Fibroblast of villous mesenchyme (primary cell): ENCODE results near the gene CXCR3. TPM values are rescaled to one million over a fixed set of nuclear protein-coding genes. Genes with fewer than 3 reads are reported as not detected.
"Not testable (repeated sequence)": the region's sequence is repeated elsewhere in the genome, so short reads cannot be mapped to it uniquely, and the experiment has no call there.

Experiments
- DNase-seq: peaks from one replicate; pipeline ENCODE4 v3.0.0-alpha.2; 2010; ENCODE audit warnings: low read depth
- H3K4me3 ChIP-seq: 2 replicates; pipeline ENCODE4 v1.5.1; 2011; ENCODE audit warnings: low read depth, mild to moderate bottlenecking, low read length
- total RNA-seq: library from RNA; depleted of rRNA; stranded (reverse); fragments of >200 nt; gene quantifications from 2 replicates; pipeline ENCODE4 v1.2.3, GENCODE V29; 2012
- TF ChIP-seq, protein P1 (sequence below): IDR thresholded peaks from 2 replicates; pipeline ENCODE4 v1.5.1; 2012; ENCODE audit warnings: low read depth, mild to moderate bottlenecking, low read length; ENCODE audit not compliant: insufficient read depth

CXCR3 gene
- total RNA-seq, 1 donor, result not detected

DNA sequence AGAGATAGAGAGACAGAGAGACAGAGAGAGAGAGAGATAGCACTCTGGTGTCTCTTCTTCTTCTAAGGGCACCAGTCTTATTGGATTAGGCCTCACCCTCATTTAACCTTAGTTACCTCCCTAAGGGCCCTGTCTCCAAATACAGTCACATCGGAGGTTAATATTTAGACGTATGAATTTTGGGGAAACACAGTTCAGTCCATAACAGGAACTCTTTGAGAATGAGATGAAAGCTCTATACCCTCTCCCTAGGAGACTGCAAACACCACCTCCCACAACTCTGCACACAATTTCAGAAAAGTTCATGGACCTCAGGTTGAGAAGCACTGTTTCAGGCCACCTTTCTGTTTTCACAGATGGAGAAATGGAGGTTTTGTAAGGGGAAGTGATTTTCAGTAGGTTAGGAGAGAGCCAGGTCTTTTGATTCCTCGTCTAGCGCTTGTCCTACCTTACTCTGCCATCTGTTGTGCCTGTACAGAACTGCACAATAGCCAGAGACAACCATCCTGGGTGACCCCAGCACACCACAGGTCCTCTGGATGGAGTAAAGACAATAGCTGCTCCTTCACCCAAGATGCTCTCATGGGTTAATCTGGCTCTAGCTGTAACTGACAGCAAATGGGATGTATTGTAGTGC is 32.1 kb upstream of the CXCR3 start:
- TF ChIP-seq, protein P1, sequence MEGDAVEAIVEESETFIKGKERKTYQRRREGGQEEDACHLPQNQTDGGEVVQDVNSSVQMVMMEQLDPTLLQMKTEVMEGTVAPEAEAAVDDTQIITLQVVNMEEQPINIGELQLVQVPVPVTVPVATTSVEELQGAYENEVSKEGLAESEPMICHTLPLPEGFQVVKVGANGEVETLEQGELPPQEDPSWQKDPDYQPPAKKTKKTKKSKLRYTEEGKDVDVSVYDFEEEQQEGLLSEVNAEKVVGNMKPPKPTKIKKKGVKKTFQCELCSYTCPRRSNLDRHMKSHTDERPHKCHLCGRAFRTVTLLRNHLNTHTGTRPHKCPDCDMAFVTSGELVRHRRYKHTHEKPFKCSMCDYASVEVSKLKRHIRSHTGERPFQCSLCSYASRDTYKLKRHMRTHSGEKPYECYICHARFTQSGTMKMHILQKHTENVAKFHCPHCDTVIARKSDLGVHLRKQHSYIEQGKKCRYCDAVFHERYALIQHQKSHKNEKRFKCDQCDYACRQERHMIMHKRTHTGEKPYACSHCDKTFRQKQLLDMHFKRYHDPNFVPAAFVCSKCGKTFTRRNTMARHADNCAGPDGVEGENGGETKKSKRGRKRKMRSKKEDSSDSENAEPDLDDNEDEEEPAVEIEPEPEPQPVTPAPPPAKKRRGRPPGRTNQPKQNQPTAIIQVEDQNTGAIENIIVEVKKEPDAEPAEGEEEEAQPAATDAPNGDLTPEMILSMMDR, result no peak
- no peak overlapping the region for H3K4me3 ChIP-seq
- DNase-seq, result no peak

GRCh38 chrX:71644406-71644805 is 26.1 kb upstream of the CXCR3 start:
- H3K4me3 ChIP-seq, DNase-seq: not testable (repeated sequence)

DNA sequence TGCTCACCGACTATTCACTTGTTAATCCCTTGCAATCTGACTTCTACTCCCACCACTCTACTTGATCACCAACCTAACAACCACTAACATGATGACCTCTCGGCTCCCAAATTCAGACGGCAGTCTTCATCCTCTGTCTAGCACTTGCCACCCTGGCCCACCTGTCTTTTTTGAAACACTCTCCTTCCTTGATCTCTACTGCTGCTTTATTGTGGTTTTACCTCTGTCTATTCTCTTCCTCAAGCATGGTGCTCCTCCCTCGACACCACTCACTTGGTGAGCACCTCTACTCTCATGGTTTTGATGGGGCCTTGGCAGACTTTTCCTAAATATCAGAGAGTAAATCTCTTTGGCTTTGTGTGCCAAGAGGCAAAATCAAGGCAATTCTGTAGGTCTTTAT is 21.7 kb upstream of the CXCR3 start:
- DNase-seq, result no peak
- TF ChIP-seq, protein P1, result no peak
- H3K4me3 ChIP-seq, result no peak overlapping the region

GRCh38 chrX:71638409-71638808 is 20.1 kb upstream of the CXCR3 start:
- DNase-seq, result no peak
- TF ChIP-seq, protein P1, result no peak
- no peak overlapping the region for H3K4me3 ChIP-seq

- peak; percentile 38 for DNase-seq
- H3K4me3 ChIP-seq, result peak overlapping the region; percentile 10
- TF ChIP-seq, protein P1, result no peak
Measured at GRCh38 chrX:71637848-71638247, 19.5 kb upstream of the CXCR3 start.

DNA sequence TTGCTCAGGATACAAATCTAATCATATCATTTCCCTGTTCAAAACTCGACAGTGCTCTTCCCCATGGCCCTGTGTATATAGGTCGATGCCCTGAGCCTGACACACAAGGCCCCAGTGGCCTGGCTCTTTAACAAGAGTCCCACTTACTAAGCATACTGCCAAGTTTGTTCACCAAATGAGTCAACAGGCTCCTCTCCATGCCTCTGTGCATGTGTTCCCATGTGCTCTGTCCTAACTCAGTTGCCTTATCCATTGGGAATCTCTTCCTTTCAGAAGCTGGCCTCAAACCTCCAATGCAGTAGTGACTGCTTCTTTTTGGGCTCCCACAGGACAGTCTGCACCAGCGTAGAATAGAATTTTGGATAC is 18.9 kb upstream of the CXCR3 start:
- TF ChIP-seq, protein P1, result no peak
- H3K4me3 ChIP-seq, result no peak overlapping the region
- no peak for DNase-seq

DNA sequence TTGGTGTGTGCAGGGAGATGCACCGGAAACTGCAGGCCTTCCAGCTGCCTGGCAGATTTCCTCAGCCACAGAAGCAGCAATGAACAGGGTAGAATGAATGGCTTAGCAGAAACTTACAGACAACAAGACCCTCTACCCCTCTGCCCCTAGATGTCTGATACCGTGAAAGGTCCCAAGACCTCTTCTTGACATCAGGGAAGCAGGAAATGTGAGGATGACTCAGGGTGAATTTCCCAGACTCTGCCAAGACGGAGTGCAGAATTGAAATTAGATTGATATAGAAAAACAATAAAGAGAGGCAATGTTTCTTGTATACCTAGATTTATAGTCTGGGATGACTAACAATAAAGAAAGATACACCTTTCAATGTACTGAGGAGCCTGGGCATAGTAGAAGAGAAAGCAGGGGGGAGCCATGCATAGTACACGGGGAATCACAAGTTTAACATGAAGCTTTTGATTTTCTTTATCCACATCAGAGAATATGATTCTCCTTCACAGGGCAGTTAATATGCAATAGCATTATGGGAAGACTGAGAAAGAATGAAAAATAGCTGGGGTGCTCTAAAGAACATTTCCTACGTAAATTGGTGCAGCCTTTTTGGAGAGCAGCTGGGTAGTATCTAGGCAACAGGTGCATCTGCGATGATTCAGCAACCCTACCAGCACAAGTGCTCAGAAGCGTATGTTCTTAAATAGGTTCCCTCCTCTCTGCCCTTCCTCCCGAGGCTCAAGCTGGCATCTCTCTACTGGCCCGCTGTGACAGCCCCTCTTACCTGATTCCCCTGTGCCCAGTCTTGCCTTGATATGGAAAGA is 18.3 kb upstream of the CXCR3 start:
- TF ChIP-seq, protein P1, result no peak
- no peak overlapping the region for H3K4me3 ChIP-seq
- DNase-seq, result no peak
